H9 (cell line): ENCODE measurements around the gene ZNF648. TPM values are rescaled to one million over a fixed set of nuclear protein-coding genes. Genes with fewer than 3 reads are reported as not detected.

Experiments
- DNase-seq: peaks from one replicate; pipeline ENCODE4 v3.0.0-alpha.2; 2017
- H2AFZ ChIP-seq: one replicate; pipeline ENCODE4 v1.6.1; 2013; ENCODE audit warnings: mild to moderate bottlenecking, low read length, control low read depth, moderate library complexity
- H2AK5ac ChIP-seq: 2 replicates; pipeline ENCODE4 v1.6.1; 2013; ENCODE audit warnings: low read length, control low read depth, mixed read lengths; ENCODE audit not compliant: insufficient read length
- H2BK120ac ChIP-seq: one replicate; pipeline ENCODE4 v1.6.1; 2013; ENCODE audit warnings: low read depth, mild to moderate bottlenecking, low read length, control low read depth, inconsistent platforms; ENCODE audit not compliant: poor library complexity, severe bottlenecking
- H2BK12ac ChIP-seq: 2 replicates; pipeline ENCODE4 v1.6.1; 2013; ENCODE audit warnings: low read length, control low read depth, mixed read lengths, low read depth; ENCODE audit not compliant: insufficient read length
- H2BK15ac ChIP-seq: 2 replicates; pipeline ENCODE4 v1.6.1; 2013; ENCODE audit warnings: low read depth, low read length, control low read depth
- H2BK20ac ChIP-seq: one replicate; pipeline ENCODE4 v1.6.1; 2013; ENCODE audit warnings: low read depth, mild to moderate bottlenecking, low read length, control low read depth, inconsistent platforms; ENCODE audit not compliant: poor library complexity, severe bottlenecking
- H2BK5ac ChIP-seq: 2 replicates; pipeline ENCODE4 v1.6.1; 2013; ENCODE audit warnings: low read length, control low read depth, mixed read lengths; ENCODE audit not compliant: insufficient read length
- H3K14ac ChIP-seq: 2 replicates; pipeline ENCODE4 v1.6.1; 2013; ENCODE audit warnings: low read length, control low read depth; ENCODE audit not compliant: insufficient read depth
- H3K18ac ChIP-seq: 2 replicates; pipeline ENCODE4 v1.6.1; 2013; ENCODE audit warnings: low read depth, mild to moderate bottlenecking, mixed read lengths, low read length, control low read depth; ENCODE audit not compliant: insufficient read length
- H3K23ac ChIP-seq: 2 replicates; pipeline ENCODE4 v1.6.1; 2013; ENCODE audit warnings: low read length, control low read depth, mixed read lengths, low read depth; ENCODE audit not compliant: insufficient read length
- H3K23me2 ChIP-seq: 2 replicates; pipeline ENCODE4 v1.6.1; 2013; ENCODE audit warnings: low read depth, mild to moderate bottlenecking, mixed read lengths, low read length, control low read depth; ENCODE audit not compliant: insufficient read length, poor library complexity, severe bottlenecking
- H3K27ac ChIP-seq: 2 replicates; pipeline ENCODE4 v1.5.1; 2013; ENCODE audit warnings: low read length, control low read depth, mixed read lengths, low read depth; ENCODE audit not compliant: insufficient read length
- H3K27me3 ChIP-seq: 2 replicates; pipeline ENCODE4 v1.6.1; 2013; ENCODE audit warnings: low read length, control low read depth, inconsistent platforms; ENCODE audit not compliant: insufficient read depth
- H3K4ac ChIP-seq: 2 replicates; pipeline ENCODE4 v1.6.1; 2013; ENCODE audit warnings: low read depth, mild to moderate bottlenecking, control low read depth, inconsistent platforms, low read length, moderate library complexity
- H3K4me1 ChIP-seq: 2 replicates; pipeline ENCODE4 v1.6.1; 2013; ENCODE audit warnings: low read length, control low read depth, inconsistent platforms; ENCODE audit not compliant: insufficient read depth
- H3K4me2 ChIP-seq: 2 replicates; pipeline ENCODE4 v1.6.1; 2013; ENCODE audit warnings: low read length, control low read depth, mixed read lengths; ENCODE audit not compliant: insufficient read length, insufficient read depth
- H3K56ac ChIP-seq: 2 replicates; pipeline ENCODE4 v1.6.1; 2013; ENCODE audit warnings: low read depth, mild to moderate bottlenecking, mixed read lengths, low read length, control low read depth; ENCODE audit not compliant: insufficient read length
- H3K79me1 ChIP-seq: 2 replicates; pipeline ENCODE4 v1.6.1; 2013; ENCODE audit warnings: low read depth, mild to moderate bottlenecking, moderate library complexity, low read length, control low read depth, inconsistent platforms; ENCODE audit not compliant: insufficient read depth, poor library complexity, severe bottlenecking
- H3K79me2 ChIP-seq: 2 replicates; pipeline ENCODE4 v1.6.1; 2013; ENCODE audit warnings: low read length, control low read depth, inconsistent platforms; ENCODE audit not compliant: insufficient read depth
- H3K9ac ChIP-seq: 2 replicates; pipeline ENCODE4 v1.6.1; 2013; ENCODE audit warnings: low read length, control low read depth, mixed read lengths; ENCODE audit not compliant: insufficient read length; ENCODE audit errors: extremely low read depth
- H3K9me3 ChIP-seq: one replicate; pipeline ENCODE4 v1.6.1; 2013; ENCODE audit warnings: low read depth, low read length, inconsistent platforms; ENCODE audit not compliant: control insufficient read depth
- H3T11ph ChIP-seq: one replicate; pipeline ENCODE4 v1.6.1; 2013; ENCODE audit warnings: mild to moderate bottlenecking, low read length, control low read depth, inconsistent platforms
- H4K20me1 ChIP-seq: one replicate; pipeline ENCODE4 v1.6.1; 2013; ENCODE audit not compliant: control insufficient read depth, insufficient read length, insufficient read depth
- H4K5ac ChIP-seq: 2 replicates; pipeline ENCODE4 v1.6.1; 2013; ENCODE audit warnings: low read depth, mild to moderate bottlenecking, mixed read lengths, low read length, control low read depth; ENCODE audit not compliant: insufficient read length
- H4K8ac ChIP-seq: replicated peaks from 2 replicates; pipeline ENCODE4 v1.6.1; 2013; ENCODE audit warnings: low read length, control low read depth, mixed read lengths, low read depth; ENCODE audit not compliant: insufficient read length
- H4K91ac ChIP-seq: 2 replicates; pipeline ENCODE4 v1.6.1; 2013; ENCODE audit warnings: low read depth, mild to moderate bottlenecking, moderate library complexity, mixed read lengths, low read length, control low read depth; ENCODE audit not compliant: insufficient read length
- H3K27ac Mint-ChIP-seq, 3 experiments: 2 replicates in 2 of 3; 3 replicates in 1 of 3; pipeline ENCODE4 v1.8.0; 2020 to 2021; ENCODE audit warnings: mixed read lengths in 3 of 3, mild to moderate bottlenecking in 1 of 3, moderate library complexity in 1 of 3
- H3K27me3 Mint-ChIP-seq: 2 replicates; pipeline ENCODE4 v1.8.0; 2021; ENCODE audit warnings: low read depth, mild to moderate bottlenecking, moderate library complexity, mixed read lengths
- H3K36me3 Mint-ChIP-seq, 3 experiments: 2 replicates in 2 of 3; 3 replicates in 1 of 3; pipeline ENCODE4 v1.8.0; 2020 to 2021; ENCODE audit warnings: low read depth in 3 of 3, mixed read lengths in 3 of 3; ENCODE audit not compliant: insufficient read depth in 1 of 3
- H3K4me1 Mint-ChIP-seq, 2 experiments: 2 replicates each; pipeline ENCODE4 v1.8.0; 2020; ENCODE audit warnings: mixed read lengths in 2 of 2
- H3K4me3 Mint-ChIP-seq, 2 experiments: 2 replicates in 1 of 2; 3 replicates in 1 of 2; pipeline ENCODE4 v1.8.0; 2020 to 2021; ENCODE audit warnings: mild to moderate bottlenecking in 2 of 2, mixed read lengths in 2 of 2, moderate library complexity in 1 of 2
- H3K9me3 Mint-ChIP-seq, 2 experiments: 2 replicates in 1 of 2; 3 replicates in 1 of 2; pipeline ENCODE4 v1.8.0; 2020; ENCODE audit warnings: mild to moderate bottlenecking in 2 of 2, mixed read lengths in 2 of 2, moderate library complexity in 1 of 2
- CTCF ChIP-seq: fragments of 200-600 bp; sonication (generic); conservative IDR thresholded peaks from 3 replicates; pipeline ENCODE4 v1.8.0; 2021; ENCODE audit warnings: antibody characterized with exemption, mild to moderate bottlenecking
- WGBS: extraction: QIAGEN DNeasy Blood & Tissue Kit; methylation state at CpG from one replicate; pipeline ENCODE4 v1.1.7; 2013; ENCODE audit warnings: missing lambda C conversion rate, low lambda C conversion rate, mixed read lengths; ENCODE audit not compliant: insufficient read length; ENCODE audit errors: extremely low coverage; 5-methylcytosine and 5-hydroxymethylcytosine counted together
- total RNA-seq: library from RNA; stranded (reverse); gene quantifications from 2 replicates; pipeline ENCODE4 v1.2.1, GENCODE V29; 2021

Gene ZNF648
- total RNA-seq, 1 experiment from 2014 or later = 1.4 TPM

- Histone ChIP-seq H2BK5ac (no peak overlapping the region), H3K4me2 (no peak overlapping the region), H3K9me3 (no peaks in the 10 kb centered on the region), H4K5ac (no peak overlapping the region), H3K27ac (no peak overlapping the region), H3K56ac (no peak overlapping the region), H3K23ac (no peak overlapping the region), H2BK20ac (no peak overlapping the region), H2BK120ac (no peak overlapping the region), H4K8ac (no peak overlapping the region), H2AK5ac (no peak overlapping the region), H3K9ac (no peak overlapping the region), H3K4ac (no peak overlapping the region), H3K23me2 (no peaks in the 10 kb centered on the region), H2AFZ (no peak overlapping the region), H2BK15ac (no peak overlapping the region), H3K14ac (no peak overlapping the region; the same call in 1 of the 2 replicates), H3K79me2 (no peaks in the 10 kb centered on the region), H4K91ac (no peak overlapping the region), H3K4me1 (no peaks in the 10 kb centered on the region), H3K18ac (no peak overlapping the region), H3T11ph (no peak overlapping the region), H3K27me3 (no peaks in the 10 kb centered on the region), H4K20me1 (no peaks in the 10 kb centered on the region), H2BK12ac (no peak overlapping the region), H3K79me1 (no peaks in the 10 kb centered on the region)
- no CpG with 5 or more reads among the region's 6 CpGs for WGBS
- Mint-ChIP-seq H3K4me1 (peaks cover 9 to 11% of the 10 kb centered on the region in 2 experiments), H3K27me3 (no peaks in the 10 kb centered on the region; the same call in none of the 2 replicates), H3K27ac (no peak overlapping the region), H3K9me3 (peaks cover 9% of the 10 kb centered on the region in 2 experiments; a peak in 4 of 5 replicates), H3K36me3 (peaks cover 0 to 4% (median 0%) of the 10 kb centered on the region in 3 experiments; a peak in 1 of 7 replicates), H3K4me3 (peak overlapping the region in 1 of 2 experiments; percentile 66; a peak in 1 of 5 replicates)
- TF ChIP-seq CTCF = no peak
- DNase-seq = no peak
Observed at GRCh38 chr1:182060877-182061276, 635 bp downstream of the ZNF648 start.
